Measurements from ENCODE around the gene C1orf53.

- TF ChIP-seq CTCF (IDR thresholded peaks at IDR 0.05; ENCODE audit: low read depth, low read length), result no peak
- no peak for TF ChIP-seq EZH2phosphoT487 (IDR thresholded peaks at IDR 0.05; ENCODE audit: low read depth)
These were observed 20.6 kb downstream of the C1orf53 start for GRCh38 chr1:197923038-197923437.
